Activated CD8-positive, alpha-beta T cell treated with anti-CD3 and anti-CD28 coated beads, Interleukin-2, amount 10 ng/mL, durations not matched to agents 7 days and 5 days (primary cell): Measurements from ENCODE around the gene C3orf85. TPM values are rescaled to one million over a fixed set of nuclear protein-coding genes. Genes with fewer than 3 reads are reported as not detected.

ENCODE experiments used
- ATAC-seq: fragments of 150-1000 bp; cut with Tn5 transposase; one replicate; pipeline ENCODE4 v1.10.0; 2021; ENCODE audit warnings: moderate library complexity
- CTCF ChIA-PET: fragments of 350-600 bp; sonication (Branson Sonifier 250); formaldehyde crosslinking; loops from one replicate; lab custom pipeline; 2021; ENCODE audit warnings: antibody characterized with exemption; lab: Charles Lee
- POLR2A ChIA-PET: fragments of 350-600 bp; sonication (Branson Sonifier 250); formaldehyde crosslinking; loops from one replicate; lab custom pipeline; 2021; ENCODE audit warnings: antibody characterized with exemption; lab: Charles Lee
- DNase-seq: peaks from one replicate; pipeline ENCODE4 v3.0.0-alpha.2; 2020
- H3K27ac Mint-ChIP-seq: one replicate; pipeline ENCODE4 v1.8.0; 2021; ENCODE audit warnings: mild to moderate bottlenecking, mixed read lengths
- H3K27me3 Mint-ChIP-seq: one replicate; pipeline ENCODE4 v1.8.0; 2021; ENCODE audit warnings: low read depth, mixed read lengths
- H3K36me3 Mint-ChIP-seq: one replicate; pipeline ENCODE4 v1.8.0; 2021; ENCODE audit warnings: low read depth, mixed read lengths
- H3K4me1 Mint-ChIP-seq: one replicate; pipeline ENCODE4 v1.8.0; 2021; ENCODE audit warnings: low read depth, mixed read lengths
- H3K4me3 Mint-ChIP-seq: one replicate; pipeline ENCODE4 v1.8.0; 2021; ENCODE audit warnings: mild to moderate bottlenecking, mixed read lengths
- H3K9me3 Mint-ChIP-seq: one replicate; pipeline ENCODE4 v1.8.0; 2022; ENCODE audit warnings: mixed read lengths; ENCODE audit not compliant: insufficient read depth
- total RNA-seq, 2 experiments: library from RNA; stranded (reverse); gene quantifications; one replicate each; pipeline ENCODE4 v1.2.3, GENCODE V29; 2021

C3orf85 gene, protein sequence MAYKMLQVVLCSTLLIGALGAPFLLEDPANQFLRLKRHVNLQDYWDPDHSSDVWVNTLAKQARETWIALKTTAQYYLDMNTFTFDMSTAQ
- total RNA-seq = not detected

GRCh38 chr3:109136523-109136922 lies at the start of gene C3orf85:
C3orf85 (plus strand) TSS chr3:109136719; CDS start chr3:109136848, 129 bp downstream.
- no peak for ATAC-seq
- no peak within 1 kb of the TSS for H3K27ac Mint-ChIP-seq
- peaks cover 3% of the 10 kb centered on the region for H3K27me3 Mint-ChIP-seq
- H3K4me1 Mint-ChIP-seq = no peaks in the 10 kb centered on the region
- H3K4me3 Mint-ChIP-seq = no peak within 1 kb of the TSS
- no peaks in the 10 kb centered on the region for H3K36me3 Mint-ChIP-seq
- H3K9me3 Mint-ChIP-seq = no peaks in the 10 kb centered on the region
- ChIA-PET POLR2A (no interaction called here), CTCF (interaction anchor here (0.7 kb wide), 1 partner anchor 1252 kb away, joined by 3 read pairs; no protein-coding TSS in a partner anchor)
- DNase-seq = no peak

DNA sequence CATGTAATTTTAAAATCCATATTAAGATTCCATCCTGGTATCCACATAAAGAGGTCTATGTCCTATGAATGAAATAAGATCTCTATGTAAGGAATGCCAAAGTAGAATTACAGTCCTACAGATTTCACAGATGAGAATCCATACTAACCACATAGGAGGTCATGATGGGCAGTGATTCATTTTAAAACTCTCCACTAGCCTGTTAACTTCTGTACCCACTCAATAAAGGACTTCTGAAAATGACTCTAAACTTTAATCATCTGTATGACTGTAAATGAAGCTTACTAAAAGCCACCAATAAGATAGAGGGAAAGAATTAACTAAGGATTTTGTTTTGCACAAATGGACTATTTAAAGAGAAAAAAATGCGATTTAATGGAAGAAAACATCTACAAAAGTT lies 47.3 kb upstream of the C3orf85 start:
- ChIA-PET POLR2A (no interaction called here), CTCF (no interaction called here)
- ATAC-seq (no peak), DNase-seq (no peak)
- H3K4me3 Mint-ChIP-seq = no peak overlapping the region
- no peaks in the 10 kb centered on the region for H3K4me1 Mint-ChIP-seq
- no peaks in the 10 kb centered on the region for H3K9me3 Mint-ChIP-seq
- no peak overlapping the region for H3K27ac Mint-ChIP-seq
- no peaks in the 10 kb centered on the region for H3K36me3 Mint-ChIP-seq
- peaks cover 34% of the 10 kb centered on the region for H3K27me3 Mint-ChIP-seq

GRCh38 chr3:109091846-109092245 lies 44.7 kb upstream of the C3orf85 start:
- H3K9me3 Mint-ChIP-seq = no peaks in the 10 kb centered on the region
- ATAC-seq (no peak), DNase-seq (no peak)
- CTCF ChIA-PET = no interaction called here
- peaks cover 34% of the 10 kb centered on the region for H3K27me3 Mint-ChIP-seq
- no peak overlapping the region for H3K27ac Mint-ChIP-seq
- H3K4me3 Mint-ChIP-seq = no peak overlapping the region
- POLR2A ChIA-PET = no interaction called here
- H3K4me1 Mint-ChIP-seq = no peaks in the 10 kb centered on the region
- H3K36me3 Mint-ChIP-seq = no peaks in the 10 kb centered on the region

GRCh38 chr3:109093561-109093960 lies 43.0 kb upstream of the C3orf85 start:
- POLR2A ChIA-PET = no interaction called here
- Mint-ChIP-seq H3K4me1 (no peaks in the 10 kb centered on the region), H3K27me3 (peaks cover 23% of the 10 kb centered on the region), H3K36me3 (no peaks in the 10 kb centered on the region), H3K4me3 (no peak overlapping the region), H3K9me3 (no peaks in the 10 kb centered on the region), H3K27ac (no peak overlapping the region)
- ATAC-seq = no peak
- CTCF ChIA-PET = interaction anchor here (2.8 kb wide), 1 partner anchor 70 kb away, joined by 13 read pairs; no protein-coding TSS in a partner anchor
- no peak for DNase-seq

DNA sequence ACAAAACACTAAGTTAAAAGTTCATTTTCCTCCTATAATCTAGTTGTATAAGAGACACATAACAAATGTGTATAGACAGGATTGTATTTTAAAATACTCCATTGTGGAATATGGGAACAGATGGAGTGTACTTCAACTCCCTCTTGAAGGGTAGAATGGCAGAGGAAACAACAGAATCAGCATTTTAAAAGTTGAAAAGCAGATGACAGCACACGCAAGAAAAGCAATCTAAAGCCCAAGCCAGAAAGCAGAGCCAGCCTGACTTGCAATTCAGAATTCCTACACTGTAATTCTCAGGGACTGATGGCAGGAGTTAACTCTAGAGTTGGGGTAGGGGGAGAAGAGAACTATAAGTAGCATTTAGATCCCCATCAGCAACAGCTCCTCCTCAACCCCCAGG lies 41.4 kb upstream of the C3orf85 start:
- Mint-ChIP-seq H3K4me3 (no peak overlapping the region), H3K36me3 (no peaks in the 10 kb centered on the region), H3K9me3 (no peaks in the 10 kb centered on the region), H3K27ac (no peak overlapping the region), H3K27me3 (peaks cover 18% of the 10 kb centered on the region), H3K4me1 (no peaks in the 10 kb centered on the region)
- DNase-seq (no peak), ATAC-seq (no peak)
- ChIA-PET POLR2A (no interaction called here), CTCF (interaction anchor here (2.8 kb wide), 1 partner anchor 71 kb away, joined by 13 read pairs; no protein-coding TSS in a partner anchor)

- Mint-ChIP-seq H3K9me3 (no peaks in the 10 kb centered on the region), H3K27ac (no peak overlapping the region), H3K27me3 (peaks cover 12% of the 10 kb centered on the region), H3K4me3 (no peak overlapping the region), H3K4me1 (no peaks in the 10 kb centered on the region), H3K36me3 (no peaks in the 10 kb centered on the region)
- ATAC-seq (no peak), DNase-seq (no peak)
- ChIA-PET POLR2A (no interaction called here), CTCF (interaction anchor here (0.7 to 1.6 kb wide), 4 partner anchors 8 to 75 kb away, joined by 3 to 5 read pairs (median 4); no protein-coding TSS in a partner anchor)
Measured at GRCh38 chr3:109098079-109098644, 38.4 kb upstream of the C3orf85 start.

GRCh38 chr3:109109574-109109973 lies 26.9 kb upstream of the C3orf85 start:
- H3K27me3 Mint-ChIP-seq = peaks cover 7% of the 10 kb centered on the region
- ATAC-seq = no peak
- ChIA-PET POLR2A (no interaction called here), CTCF (interaction anchor here (1.4 kb wide), 1 partner anchor 11 kb away, joined by 3 read pairs; no protein-coding TSS in a partner anchor)
- H3K4me1 Mint-ChIP-seq = no peaks in the 10 kb centered on the region
- no peak for DNase-seq
- H3K27ac Mint-ChIP-seq = no peak overlapping the region
- no peaks in the 10 kb centered on the region for H3K9me3 Mint-ChIP-seq
- H3K4me3 Mint-ChIP-seq = no peak overlapping the region
- H3K36me3 Mint-ChIP-seq = no peaks in the 10 kb centered on the region

- Mint-ChIP-seq H3K4me1 (no peaks in the 10 kb centered on the region), H3K9me3 (no peaks in the 10 kb centered on the region), H3K36me3 (no peaks in the 10 kb centered on the region), H3K4me3 (no peak overlapping the region), H3K27ac (no peak overlapping the region), H3K27me3 (peaks cover 2% of the 10 kb centered on the region)
- DNase-seq (no peak), ATAC-seq (no peak)
- POLR2A ChIA-PET = no interaction called here
- CTCF ChIA-PET = interaction anchor here (0.6 kb wide), 1 partner anchor 89 kb away, joined by 3 read pairs; no protein-coding TSS in a partner anchor
Measured at GRCh38 chr3:109112946-109113760, 23.4 kb upstream of the C3orf85 start.

- ATAC-seq = no peak
- no peaks in the 10 kb centered on the region for H3K9me3 Mint-ChIP-seq
- ChIA-PET POLR2A (no interaction called here), CTCF (no interaction called here)
- no peak overlapping the region for H3K27ac Mint-ChIP-seq
- H3K4me3 Mint-ChIP-seq = no peak overlapping the region
- peaks cover 2% of the 10 kb centered on the region for H3K27me3 Mint-ChIP-seq
- H3K4me1 Mint-ChIP-seq = no peaks in the 10 kb centered on the region
- no peak for DNase-seq
- no peaks in the 10 kb centered on the region for H3K36me3 Mint-ChIP-seq
Measured at GRCh38 chr3:109114746-109115145, 21.8 kb upstream of the C3orf85 start.

DNA sequence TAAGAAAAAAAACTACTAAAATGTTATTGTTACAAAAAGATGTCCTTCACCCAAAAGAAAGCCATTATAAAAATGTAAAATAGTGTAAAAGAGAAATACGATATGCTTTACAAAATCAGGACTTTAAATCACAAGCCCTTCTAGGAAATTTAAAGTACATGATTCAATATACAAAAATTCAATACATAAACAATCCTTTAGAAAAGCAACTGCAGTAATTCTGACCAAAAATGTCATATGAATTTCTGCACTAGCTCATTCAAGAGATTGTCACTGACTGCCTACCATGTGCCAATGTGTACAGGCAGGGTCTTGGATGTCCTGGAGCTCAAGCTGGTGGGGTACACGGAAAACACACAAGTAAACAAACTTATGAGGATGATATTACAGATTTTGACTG lies 21.1 kb upstream of the C3orf85 start:
- no peaks in the 10 kb centered on the region for H3K9me3 Mint-ChIP-seq
- H3K36me3 Mint-ChIP-seq = no peaks in the 10 kb centered on the region
- H3K4me3 Mint-ChIP-seq = no peak overlapping the region
- peaks cover 2% of the 10 kb centered on the region for H3K27me3 Mint-ChIP-seq
- no peak for DNase-seq
- POLR2A ChIA-PET = no interaction called here
- no peaks in the 10 kb centered on the region for H3K4me1 Mint-ChIP-seq
- no peak overlapping the region for H3K27ac Mint-ChIP-seq
- no peak for ATAC-seq
- CTCF ChIA-PET = no interaction called here

DNA sequence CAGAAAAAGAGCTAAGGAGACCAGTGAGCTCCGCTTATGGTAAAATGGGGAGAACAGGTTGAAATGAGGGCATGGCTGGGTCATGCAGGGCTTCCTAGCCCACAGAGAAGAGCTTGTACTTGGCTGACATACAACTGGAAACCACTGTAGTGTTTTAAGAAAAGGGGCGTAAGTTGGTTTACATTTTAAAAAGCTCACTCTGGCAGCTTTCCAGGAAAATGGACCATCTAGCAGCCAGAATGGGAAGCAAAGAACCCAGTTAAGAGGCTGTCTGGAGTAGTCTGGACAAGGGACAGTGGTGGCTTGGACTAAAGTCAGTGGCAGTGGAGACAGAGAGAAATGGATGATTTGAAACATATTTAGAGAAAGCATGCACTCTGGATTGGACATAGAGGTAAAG lies 20.5 kb upstream of the C3orf85 start:
- no peaks in the 10 kb centered on the region for H3K9me3 Mint-ChIP-seq
- CTCF ChIA-PET = no interaction called here
- H3K4me1 Mint-ChIP-seq = no peaks in the 10 kb centered on the region
- no peak for ATAC-seq
- no peak for DNase-seq
- H3K27ac Mint-ChIP-seq = no peak overlapping the region
- POLR2A ChIA-PET = no interaction called here
- H3K4me3 Mint-ChIP-seq = no peak overlapping the region
- no peaks in the 10 kb centered on the region for H3K36me3 Mint-ChIP-seq
- H3K27me3 Mint-ChIP-seq = peaks cover 2% of the 10 kb centered on the region

GRCh38 chr3:109117939-109118338 lies 18.6 kb upstream of the C3orf85 start, which contains the start of gene MORC1:
MORC1 (minus strand) TSS chr3:109118134; CDS start chr3:109118059, 75 bp downstream.
- no peak within 1 kb of the TSS for H3K27ac Mint-ChIP-seq
- H3K4me1 Mint-ChIP-seq = no peaks in the 10 kb centered on the region
- H3K36me3 Mint-ChIP-seq = no peaks in the 10 kb centered on the region
- H3K27me3 Mint-ChIP-seq = peaks cover 2% of the 10 kb centered on the region
- no peaks in the 10 kb centered on the region for H3K9me3 Mint-ChIP-seq
- H3K4me3 Mint-ChIP-seq = no peak within 1 kb of the TSS
- CTCF ChIA-PET = no interaction called here
- DNase-seq (no peak), ATAC-seq (no peak)
- POLR2A ChIA-PET = no interaction called here
